HEK293T (cell line): ENCODE measurements around the gene CMTM2.

Experiments
- ARNT ChIP-seq: fragments of 450-650 bp; IDR thresholded peaks from 2 replicates; pipeline ENCODE4 v1.6.1; 2017; ENCODE audit warnings: mild to moderate bottlenecking
- BHLHE40 ChIP-seq: fragments of 450-650 bp; IDR thresholded peaks from 2 replicates; pipeline ENCODE4 v1.6.1; 2016; ENCODE audit warnings: mild to moderate bottlenecking, moderate library complexity, borderline replicate concordance
- ELF4 ChIP-seq: fragments of 450-650 bp; IDR thresholded peaks from 2 replicates; pipeline ENCODE4 v1.6.1; 2017; ENCODE audit warnings: antibody characterized with exemption
- PKNOX1 ChIP-seq: fragments of 450-650 bp; IDR thresholded peaks from 2 replicates; pipeline ENCODE4 v1.6.1; 2016
- SP1 ChIP-seq: fragments of 450-650 bp; IDR thresholded peaks from 2 replicates; pipeline ENCODE4 v1.6.1; 2017
- SUZ12 ChIP-seq: fragments of 450-650 bp; IDR thresholded peaks from 2 replicates; pipeline ENCODE4 v1.6.1; 2016; ENCODE audit warnings: mild to moderate bottlenecking
- ZNF384 ChIP-seq: fragments of 450-650 bp; IDR thresholded peaks from 2 replicates; pipeline ENCODE4 v1.6.1; 2016

- TF ChIP-seq SUZ12 (no peak), PKNOX1 (no peak), BHLHE40 (no peak), ZNF384 (no peak), SP1 (no peak), ARNT (no peak), ELF4 (no peak)
Measured at GRCh38 chr16:66588981-66589713, 9.9 kb downstream of the CMTM2 start.
